T-helper 22 cell (primary cell): Measurements from ENCODE around the gene GXYLT2.

Experiments used
- DNase-seq: peaks from one replicate; pipeline ENCODE4 v3.0.0-alpha.2; 2020; ENCODE audit warnings: low read depth

The GXYLT2 gene

GRCh38 chr3:72938471-72939265 lies 50.8 kb downstream of the GXYLT2 start:
- no peak for DNase-seq

- DNase-seq: no peak
These were observed 53.4 kb downstream of the GXYLT2 start for GRCh38 chr3:72941245-72941644.

GRCh38 chr3:72942427-72942826 lies 54.6 kb downstream of the GXYLT2 start:
- no peak for DNase-seq

- DNase-seq: no peak
These were observed 56.9 kb downstream of the GXYLT2 start for GRCh38 chr3:72944696-72945095.

- no peak for DNase-seq
These were observed 60.1 kb downstream of the GXYLT2 start for GRCh38 chr3:72947715-72948490.

- DNase-seq: no peak
These were observed 61.2 kb downstream of the GXYLT2 start for GRCh38 chr3:72949016-72949415.

GRCh38 chr3:72950372-72950771 lies 62.5 kb downstream of the GXYLT2 start:
- DNase-seq: no peak

GRCh38 chr3:72950801-72951200 lies 63.0 kb downstream of the GXYLT2 start:
- DNase-seq: no peak

GRCh38 chr3:72951259-72951722 lies 63.4 kb downstream of the GXYLT2 start:
- DNase-seq: no peak

- no peak for DNase-seq
These were observed 65.6 kb downstream of the GXYLT2 start for GRCh38 chr3:72953325-72953956.

- no peak for DNase-seq
These were observed 69.5 kb downstream of the GXYLT2 start for GRCh38 chr3:72957297-72957696.

GRCh38 chr3:72959336-72959735 lies 71.5 kb downstream of the GXYLT2 start:
- no peak for DNase-seq

- DNase-seq: no peak
These were observed 73.1 kb downstream of the GXYLT2 start for GRCh38 chr3:72960812-72961518.

- DNase-seq: no peak
These were observed 73.9 kb downstream of the GXYLT2 start for GRCh38 chr3:72961752-72962151.

GRCh38 chr3:72962317-72962716 lies 74.5 kb downstream of the GXYLT2 start:
- DNase-seq: no peak

- no peak for DNase-seq
These were observed 76.8 kb downstream of the GXYLT2 start for GRCh38 chr3:72964633-72965032.

- no peak for DNase-seq
These were observed 80.4 kb downstream of the GXYLT2 start for GRCh38 chr3:72968266-72968664.

- DNase-seq: no peak
These were observed 81.9 kb downstream of the GXYLT2 start for GRCh38 chr3:72969766-72970165.

- no peak for DNase-seq
These were observed 83.1 kb downstream of the GXYLT2 start for GRCh38 chr3:72970942-72971341.

- no peak for DNase-seq
These were observed 84.8 kb downstream of the GXYLT2 start for GRCh38 chr3:72972706-72973030.

GRCh38 chr3:72973031-72973723 lies 85.3 kb downstream of the GXYLT2 start:
- no peak for DNase-seq

GRCh38 chr3:72973786-72974185 lies 85.9 kb downstream of the GXYLT2 start:
- no peak for DNase-seq
